Calu3 (cell line): ENCODE data around the gene HM13. TPM values are rescaled to one million over a fixed set of nuclear protein-coding genes. Genes with fewer than 3 reads are reported as not detected.

Source experiments
- BruUV-seq: library from RNA; stranded (reverse); fragments of 400-500 nt; replicated peaks from 2 replicates; lab custom pipeline; 2021; lab: Mats Ljungman, UMichigan
- CTCF ChIA-PET: fragments of 300-600 bp; sonication (Branson Sonifier 250); formaldehyde crosslinking; loops from one replicate; lab custom pipeline; 2022; ENCODE audit warnings: antibody characterized with exemption; lab: Charles Lee
- DNase-seq: peaks from one replicate; pipeline ENCODE4 v3.0.0; 2022
- H3K27ac Mint-ChIP-seq: one replicate; pipeline ENCODE4 v1.8.0; 2022; ENCODE audit warnings: mixed read lengths; ENCODE audit not compliant: unreplicated experiment
- H3K27me3 Mint-ChIP-seq: one replicate; pipeline ENCODE4 v1.8.0; 2022; ENCODE audit warnings: mixed read lengths; ENCODE audit not compliant: unreplicated experiment
- H3K36me3 Mint-ChIP-seq: one replicate; pipeline ENCODE4 v1.8.0; 2022; ENCODE audit warnings: mild to moderate bottlenecking, moderate library complexity, mixed read lengths; ENCODE audit not compliant: insufficient read depth, unreplicated experiment
- H3K4me1 Mint-ChIP-seq: one replicate; pipeline ENCODE4 v1.8.0; 2022; ENCODE audit warnings: mild to moderate bottlenecking, low read depth, mixed read lengths; ENCODE audit not compliant: unreplicated experiment
- H3K4me3 Mint-ChIP-seq: one replicate; pipeline ENCODE4 v1.8.0; 2022; ENCODE audit warnings: mild to moderate bottlenecking, low read depth, moderate library complexity, mixed read lengths; ENCODE audit not compliant: unreplicated experiment
- H3K9me3 Mint-ChIP-seq: one replicate; pipeline ENCODE4 v1.8.0; 2022; ENCODE audit warnings: low read depth, mixed read lengths; ENCODE audit not compliant: unreplicated experiment
- intact Hi-C: fragments of 100-400 bp; cut with micrococcal nuclease; formaldehyde crosslinking; loops from one replicate; pipeline ENCODE4 v1.10.0; 2022; ENCODE audit not compliant: unreplicated experiment
- total RNA-seq: library from RNA; stranded (reverse); gene quantifications from 2 replicates; pipeline ENCODE4 v1.2.3, GENCODE V29; 2022
- TF ChIP-seq, protein P1 (sequence below): fragments of 200-600 bp; IDR thresholded peaks from one replicate; pipeline ENCODE4 v1.8.0; 2022; ENCODE audit warnings: antibody characterized with exemption; ENCODE audit not compliant: unreplicated experiment

HM13 gene
- total RNA-seq, 1 experiment from 2014 or later, result 342 TPM

- no peak overlapping the region for H3K27ac Mint-ChIP-seq
- no peak overlapping the region for H3K4me3 Mint-ChIP-seq
- DNase-seq, result no peak
- peaks cover 65% of the 10 kb centered on the region for H3K36me3 Mint-ChIP-seq
- no peaks in the 10 kb centered on the region for H3K4me1 Mint-ChIP-seq
- no TSS peak for BruUV-seq
- H3K27me3 Mint-ChIP-seq, result no peaks in the 10 kb centered on the region
- CTCF ChIA-PET, result interaction anchor here (0.6 kb wide), 1 partner anchor 43 kb away, joined by 11 read pairs; no protein-coding TSS in a partner anchor
- intact Hi-C loops, result no loop called here
- H3K9me3 Mint-ChIP-seq, result no peaks in the 10 kb centered on the region
- TF ChIP-seq, protein P1, sequence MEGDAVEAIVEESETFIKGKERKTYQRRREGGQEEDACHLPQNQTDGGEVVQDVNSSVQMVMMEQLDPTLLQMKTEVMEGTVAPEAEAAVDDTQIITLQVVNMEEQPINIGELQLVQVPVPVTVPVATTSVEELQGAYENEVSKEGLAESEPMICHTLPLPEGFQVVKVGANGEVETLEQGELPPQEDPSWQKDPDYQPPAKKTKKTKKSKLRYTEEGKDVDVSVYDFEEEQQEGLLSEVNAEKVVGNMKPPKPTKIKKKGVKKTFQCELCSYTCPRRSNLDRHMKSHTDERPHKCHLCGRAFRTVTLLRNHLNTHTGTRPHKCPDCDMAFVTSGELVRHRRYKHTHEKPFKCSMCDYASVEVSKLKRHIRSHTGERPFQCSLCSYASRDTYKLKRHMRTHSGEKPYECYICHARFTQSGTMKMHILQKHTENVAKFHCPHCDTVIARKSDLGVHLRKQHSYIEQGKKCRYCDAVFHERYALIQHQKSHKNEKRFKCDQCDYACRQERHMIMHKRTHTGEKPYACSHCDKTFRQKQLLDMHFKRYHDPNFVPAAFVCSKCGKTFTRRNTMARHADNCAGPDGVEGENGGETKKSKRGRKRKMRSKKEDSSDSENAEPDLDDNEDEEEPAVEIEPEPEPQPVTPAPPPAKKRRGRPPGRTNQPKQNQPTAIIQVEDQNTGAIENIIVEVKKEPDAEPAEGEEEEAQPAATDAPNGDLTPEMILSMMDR, result no peak
Measured at GRCh38 chr20:31523361-31524283, 9.4 kb downstream of the HM13 start.

DNA sequence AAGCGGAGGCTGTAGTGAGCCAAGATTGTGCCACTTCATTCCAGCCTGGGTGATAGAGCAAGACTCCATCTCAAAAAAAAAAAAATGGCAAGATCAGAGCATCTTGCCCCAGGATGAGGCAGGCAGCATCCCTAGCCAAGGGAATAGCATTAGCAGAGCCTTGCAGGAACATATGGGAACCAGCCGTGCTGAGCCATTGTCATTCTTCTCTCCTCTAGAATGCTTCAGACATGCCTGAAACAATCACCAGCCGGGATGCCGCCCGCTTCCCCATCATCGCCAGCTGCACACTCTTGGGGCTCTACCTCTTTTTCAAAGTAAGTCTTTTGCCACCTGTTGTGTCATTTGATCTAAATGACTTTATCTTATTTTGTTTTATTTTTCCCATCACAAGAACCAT is 13.0 kb downstream of the HM13 start:
- H3K9me3 Mint-ChIP-seq, result no peaks in the 10 kb centered on the region
- H3K27ac Mint-ChIP-seq, result no peak overlapping the region
- CTCF ChIA-PET, result no interaction called here
- intact Hi-C loops, result no loop called here
- no TSS peak for BruUV-seq
- TF ChIP-seq, protein P1, result no peak
- DNase-seq, result no peak
- no peaks in the 10 kb centered on the region for H3K27me3 Mint-ChIP-seq
- no peaks in the 10 kb centered on the region for H3K4me1 Mint-ChIP-seq
- no peak overlapping the region for H3K4me3 Mint-ChIP-seq
- H3K36me3 Mint-ChIP-seq, result peaks cover 76% of the 10 kb centered on the region

DNA sequence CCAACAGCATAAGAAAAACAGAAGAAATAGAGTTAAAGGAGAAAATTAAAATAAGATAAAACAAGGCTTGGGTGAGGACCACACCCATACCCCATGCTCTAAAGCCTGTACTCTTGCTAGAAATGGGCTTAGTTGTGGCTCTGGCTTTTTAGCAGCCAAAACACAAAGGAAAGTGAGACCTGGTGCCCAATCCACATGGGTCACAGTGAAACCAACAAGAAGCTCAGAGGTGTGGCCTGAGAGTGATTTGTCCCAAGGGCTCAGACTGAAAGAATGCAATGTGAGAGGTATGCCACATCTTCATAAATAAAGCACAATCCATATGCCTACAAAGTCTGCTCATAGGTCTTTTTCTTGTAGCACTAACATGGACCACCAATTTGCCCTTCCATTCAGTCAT is 21.1 kb downstream of the HM13 start:
- DNase-seq, result no peak
- Mint-ChIP-seq H3K36me3 (peaks cover 86% of the 10 kb centered on the region), H3K27me3 (no peaks in the 10 kb centered on the region), H3K4me1 (peaks cover 13% of the 10 kb centered on the region), H3K4me3 (no peak overlapping the region), H3K27ac (no peak overlapping the region), H3K9me3 (no peaks in the 10 kb centered on the region)
- intact Hi-C loops, result no loop called here
- CTCF ChIA-PET, result no interaction called here
- TF ChIP-seq, protein P1, result no peak
- no TSS peak for BruUV-seq

GRCh38 chr20:31536575-31536974 is 22.3 kb downstream of the HM13 start:
- CTCF ChIA-PET, result interaction anchor here (0.9 kb wide), 2 partner anchors 24 to 75 kb away, joined by 3 to 4 read pairs; no protein-coding TSS in a partner anchor
- no peak for DNase-seq
- BruUV-seq, result no TSS peak
- TF ChIP-seq, protein P1, result no peak
- Mint-ChIP-seq H3K27ac (peak overlapping the region; percentile 1), H3K4me1 (peaks cover 13% of the 10 kb centered on the region), H3K36me3 (peaks cover 78% of the 10 kb centered on the region), H3K4me3 (no peak overlapping the region), H3K27me3 (no peaks in the 10 kb centered on the region), H3K9me3 (no peaks in the 10 kb centered on the region)
- intact Hi-C loops, result no loop called here
